Activated naive CD4-positive, alpha-beta T cell treated with anti-CD3 and anti-CD28 coated beads for 36 hours (primary cell): ENCODE results near the gene OR5L1. TPM values are rescaled to one million over a fixed set of nuclear protein-coding genes. Genes with fewer than 3 reads are reported as not detected.

Experiments used
- CTCF ChIA-PET: fragments of 350-600 bp; sonication (Branson Sonifier 250); formaldehyde crosslinking; loops from one replicate; lab custom pipeline; 2021; ENCODE audit warnings: antibody characterized with exemption; lab: Charles Lee
- DNase-seq: peaks from one replicate; pipeline ENCODE4 v3.0.0-alpha.2; 2020
- H3K27ac Mint-ChIP-seq: one replicate; pipeline ENCODE4 v1.8.0; 2021; ENCODE audit warnings: mild to moderate bottlenecking, mixed read lengths
- H3K27me3 Mint-ChIP-seq: one replicate; pipeline ENCODE4 v1.8.0; 2021; ENCODE audit warnings: low read depth, mixed read lengths
- H3K36me3 Mint-ChIP-seq: one replicate; pipeline ENCODE4 v1.8.0; 2021; ENCODE audit warnings: low read depth, mixed read lengths
- H3K4me1 Mint-ChIP-seq: one replicate; pipeline ENCODE4 v1.8.0; 2021; ENCODE audit warnings: low read depth, mixed read lengths
- H3K4me3 Mint-ChIP-seq: one replicate; pipeline ENCODE4 v1.8.0; 2021; ENCODE audit warnings: mild to moderate bottlenecking, moderate library complexity, mixed read lengths
- H3K9me3 Mint-ChIP-seq: one replicate; pipeline ENCODE4 v1.8.0; 2021; ENCODE audit warnings: mixed read lengths
- intact Hi-C: fragments of 100-400 bp; cut with micrococcal nuclease; formaldehyde crosslinking; loops from one replicate; pipeline ENCODE4 v1.15.1; 2023
- total RNA-seq, 2 experiments: library from RNA; stranded (reverse); gene quantifications; one replicate each; pipeline ENCODE4 v1.2.3, GENCODE V29; 2021

Gene OR5L1
- not detected for total RNA-seq

DNA sequence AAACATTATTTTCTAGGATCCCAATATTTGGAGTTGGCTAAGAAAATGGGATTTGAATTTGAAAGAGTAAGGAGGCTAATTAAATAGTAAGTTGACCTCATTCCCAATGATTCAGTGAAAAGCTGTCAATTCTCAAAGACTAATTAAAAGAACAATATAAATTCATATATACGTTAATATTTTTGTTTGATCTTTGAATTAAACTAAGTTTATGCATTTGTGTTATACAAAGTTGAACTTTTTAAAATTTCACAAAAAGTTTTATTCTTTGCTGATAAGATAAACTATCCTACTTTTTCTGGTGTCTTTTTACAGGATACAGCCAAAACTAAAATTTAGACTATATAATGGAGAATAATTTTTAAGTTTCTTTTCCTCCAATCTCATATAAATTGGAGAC, at the start of gene OR5L1:
Gene OR5L1 (plus strand): TSS at position 301 of the 400 bp plus-strand sequence. CDS start 100 bp downstream, outside the sequence.
- no peak for DNase-seq

DNA sequence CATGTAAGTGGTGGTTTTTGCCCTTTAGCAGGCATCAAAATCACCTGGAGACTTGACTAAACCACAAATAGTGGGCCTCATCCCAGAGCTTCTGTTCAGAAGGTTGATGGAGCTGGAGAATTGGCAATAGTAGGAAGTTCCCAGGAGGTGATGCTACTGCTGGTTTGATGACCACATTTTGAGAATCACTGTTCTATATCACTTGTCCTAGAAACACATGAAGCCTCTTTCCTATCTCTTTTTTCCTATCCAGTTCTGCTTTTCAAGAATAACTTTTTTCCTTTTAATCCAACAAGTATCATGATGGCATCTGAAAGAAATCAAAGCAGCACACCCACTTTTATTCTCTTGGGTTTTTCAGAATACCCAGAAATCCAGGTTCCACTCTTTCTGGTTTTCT, 38.0 kb upstream of the OR5L1 start, which contains the start of gene OR5D13:
Gene OR5D13 (plus strand): TSS at position 301 of the 400 bp plus-strand sequence. CDS start 0 bp downstream, at position 301.
- H3K4me1 Mint-ChIP-seq: no peaks in the 10 kb centered on the region
- peaks cover 14% of the 10 kb centered on the region for H3K9me3 Mint-ChIP-seq
- CTCF ChIA-PET: no interaction called here
- no peak within 1 kb of the TSS for H3K4me3 Mint-ChIP-seq
- intact Hi-C loops: no loop called here
- H3K27ac Mint-ChIP-seq: no peak within 1 kb of the TSS
- no peaks in the 10 kb centered on the region for H3K36me3 Mint-ChIP-seq
- no peaks in the 10 kb centered on the region for H3K27me3 Mint-ChIP-seq
- no peak for DNase-seq

More for the DNA sequence above, at the start of gene OR5L1:
- CTCF ChIA-PET: no interaction called here
- intact Hi-C loops: no loop called here
- Mint-ChIP-seq H3K9me3 (peaks cover 16% of the 10 kb centered on the region), H3K4me3 (no peak within 1 kb of the TSS), H3K36me3 (no peaks in the 10 kb centered on the region), H3K27ac (no peak within 1 kb of the TSS), H3K27me3 (no peaks in the 10 kb centered on the region), H3K4me1 (no peaks in the 10 kb centered on the region)

DNA sequence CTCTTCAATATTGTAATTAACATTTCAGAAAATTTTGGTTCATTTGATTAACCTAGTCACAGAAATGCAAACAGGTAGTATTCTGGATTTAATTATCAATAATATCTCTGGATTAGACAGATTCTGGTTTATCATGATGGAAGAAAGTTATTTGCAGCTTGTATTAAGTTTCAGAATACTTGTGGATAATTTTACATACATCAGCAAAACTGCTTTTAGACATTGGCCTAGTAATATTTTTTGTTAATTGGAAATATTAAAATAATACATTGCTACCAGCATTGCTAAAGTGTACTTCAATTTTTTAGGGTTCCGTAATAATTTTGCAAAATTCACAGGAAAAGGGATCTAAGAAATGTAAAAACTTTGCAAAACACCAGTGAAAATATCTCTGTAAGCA, 19.6 kb upstream of the OR5L1 start:
- H3K36me3 Mint-ChIP-seq: no peaks in the 10 kb centered on the region
- no peak overlapping the region for H3K27ac Mint-ChIP-seq
- H3K4me1 Mint-ChIP-seq: no peaks in the 10 kb centered on the region
- no peak for DNase-seq
- H3K4me3 Mint-ChIP-seq: no peak overlapping the region
- intact Hi-C loops: no loop called here
- peaks cover 10% of the 10 kb centered on the region for H3K9me3 Mint-ChIP-seq
- CTCF ChIA-PET: no interaction called here
- no peaks in the 10 kb centered on the region for H3K27me3 Mint-ChIP-seq

DNA sequence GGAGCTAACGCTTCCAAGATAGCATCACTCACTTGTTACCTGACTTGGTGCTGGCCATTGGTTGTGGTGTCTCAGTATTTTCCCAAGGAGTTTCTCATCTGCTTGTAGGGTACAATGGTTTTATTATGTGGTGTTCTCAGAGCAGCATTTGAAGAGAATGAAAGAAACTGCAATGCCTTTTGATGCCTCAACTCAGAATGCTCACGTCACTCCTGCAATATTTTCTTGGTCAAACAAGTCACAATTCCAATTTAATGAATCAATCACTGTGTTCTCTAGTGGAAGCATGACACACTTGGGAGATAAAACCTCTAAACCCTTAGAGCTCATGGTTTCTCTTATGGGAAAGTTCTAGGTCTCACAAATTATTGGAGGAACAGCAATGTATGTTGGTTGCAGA, 17.8 kb upstream of the OR5L1 start:
- Mint-ChIP-seq H3K27ac (no peak overlapping the region), H3K36me3 (no peaks in the 10 kb centered on the region), H3K9me3 (peaks cover 10% of the 10 kb centered on the region), H3K27me3 (no peaks in the 10 kb centered on the region), H3K4me3 (no peak overlapping the region), H3K4me1 (no peaks in the 10 kb centered on the region)
- intact Hi-C loops: no loop called here
- DNase-seq: no peak
- CTCF ChIA-PET: no interaction called here

DNA sequence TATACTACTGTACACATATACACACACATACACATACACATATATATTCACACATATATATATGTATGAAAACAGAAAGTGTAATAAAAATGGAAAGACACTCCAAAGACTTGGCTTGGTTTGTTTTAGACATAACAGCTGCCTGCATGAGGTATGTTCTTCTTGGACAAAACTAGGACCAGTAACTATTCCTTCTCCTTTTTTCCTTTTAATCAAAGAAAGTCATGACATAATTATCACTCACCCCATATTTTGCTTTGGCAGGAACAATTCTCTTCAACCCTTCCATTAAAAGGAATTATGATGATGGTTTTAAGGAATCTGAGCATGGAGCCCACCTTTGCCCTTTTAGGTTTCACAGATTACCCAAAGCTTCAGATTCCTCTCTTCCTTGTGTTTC, 15.9 kb upstream of the OR5L1 start, which contains the start of gene OR5D14:
Gene OR5D14 (plus strand): TSS at position 301 of the 400 bp plus-strand sequence. CDS start 0 bp downstream, at position 301.
- intact Hi-C loops: no loop called here
- Mint-ChIP-seq H3K36me3 (no peaks in the 10 kb centered on the region), H3K4me3 (no peak within 1 kb of the TSS), H3K4me1 (no peaks in the 10 kb centered on the region), H3K27me3 (no peaks in the 10 kb centered on the region), H3K27ac (no peak within 1 kb of the TSS), H3K9me3 (peaks cover 11% of the 10 kb centered on the region)
- no peak for DNase-seq
- CTCF ChIA-PET: no interaction called here

DNA sequence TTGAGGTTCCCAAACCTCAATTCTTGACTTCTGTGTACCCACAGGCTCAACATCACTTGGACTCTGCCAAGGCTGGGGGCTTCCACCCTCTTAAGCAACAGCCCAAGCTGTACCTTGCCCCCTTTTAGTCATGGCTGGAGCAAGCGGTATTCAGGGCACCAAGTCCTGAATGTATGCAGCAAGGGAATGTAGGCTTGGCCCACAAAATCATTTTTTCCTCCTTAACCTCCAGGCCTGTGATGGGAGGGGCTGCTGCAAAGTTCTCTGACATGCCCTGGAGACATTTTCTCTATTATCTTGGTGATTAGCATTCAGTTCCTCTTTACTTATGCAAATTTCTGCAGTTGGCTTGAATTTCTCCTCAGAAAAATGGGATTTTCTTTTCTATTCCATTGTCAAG, 4.9 kb upstream of the OR5L1 start:
- Mint-ChIP-seq H3K9me3 (peaks cover 26% of the 10 kb centered on the region), H3K4me1 (no peaks in the 10 kb centered on the region), H3K27ac (no peak overlapping the region), H3K36me3 (no peaks in the 10 kb centered on the region), H3K4me3 (no peak overlapping the region), H3K27me3 (no peaks in the 10 kb centered on the region)
- intact Hi-C loops: no loop called here
- CTCF ChIA-PET: no interaction called here
- DNase-seq: no peak

DNA sequence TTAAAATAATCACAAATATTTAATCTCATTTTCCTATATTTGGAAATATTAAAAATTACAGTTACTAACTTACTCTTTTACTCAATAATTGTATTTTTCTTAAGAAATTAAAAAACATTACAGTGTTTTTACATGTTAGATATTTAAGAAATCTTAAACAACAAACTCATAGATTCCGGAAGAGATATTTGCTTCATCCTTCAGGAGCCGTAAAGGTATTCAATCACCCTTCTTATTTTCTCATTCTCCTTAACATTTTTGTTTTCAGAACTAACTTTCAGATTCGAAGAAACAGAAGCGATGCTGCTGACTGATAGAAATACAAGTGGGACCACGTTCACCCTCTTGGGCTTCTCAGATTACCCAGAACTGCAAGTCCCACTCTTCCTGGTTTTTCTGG, 8.2 kb downstream of the OR5L1 start, which contains the start of gene OR5D18:
Gene OR5D18 (plus strand): TSS at position 301 of the 400 bp plus-strand sequence. CDS start 0 bp downstream, at position 301.
- Mint-ChIP-seq H3K4me3 (no peak within 1 kb of the TSS), H3K4me1 (no peaks in the 10 kb centered on the region), H3K36me3 (no peaks in the 10 kb centered on the region), H3K27ac (no peak within 1 kb of the TSS), H3K9me3 (peaks cover 12% of the 10 kb centered on the region), H3K27me3 (no peaks in the 10 kb centered on the region)
- no peak for DNase-seq
- intact Hi-C loops: no loop called here
- CTCF ChIA-PET: no interaction called here

DNA sequence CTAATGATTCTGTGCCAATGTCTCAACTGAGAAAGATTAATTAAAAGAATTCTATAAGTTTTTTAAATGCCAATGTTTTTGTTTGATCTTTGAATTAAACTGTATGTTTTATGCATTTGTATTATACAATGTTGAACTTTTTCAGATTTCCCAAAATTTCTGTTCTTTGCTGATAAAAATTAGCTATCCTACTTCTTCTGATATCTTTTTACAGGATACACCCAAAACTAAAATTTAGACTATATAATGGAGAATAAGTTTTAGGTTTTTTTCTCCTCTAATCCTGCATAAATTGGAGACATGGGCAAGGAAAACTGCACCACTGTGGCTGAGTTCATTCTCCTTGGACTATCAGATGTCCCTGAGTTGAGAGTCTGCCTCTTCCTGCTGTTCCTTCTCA, 15.8 kb downstream of the OR5L1 start, which contains the start of gene OR5L2:
Gene OR5L2 (plus strand): TSS at position 301 of the 400 bp plus-strand sequence. CDS start 0 bp downstream, at position 301.
- Mint-ChIP-seq H3K27ac (no peak within 1 kb of the TSS), H3K9me3 (peaks cover 8% of the 10 kb centered on the region), H3K36me3 (no peaks in the 10 kb centered on the region), H3K4me3 (no peak within 1 kb of the TSS), H3K27me3 (no peaks in the 10 kb centered on the region), H3K4me1 (no peaks in the 10 kb centered on the region)
- intact Hi-C loops: no loop called here
- CTCF ChIA-PET: no interaction called here
- DNase-seq: no peak

DNA sequence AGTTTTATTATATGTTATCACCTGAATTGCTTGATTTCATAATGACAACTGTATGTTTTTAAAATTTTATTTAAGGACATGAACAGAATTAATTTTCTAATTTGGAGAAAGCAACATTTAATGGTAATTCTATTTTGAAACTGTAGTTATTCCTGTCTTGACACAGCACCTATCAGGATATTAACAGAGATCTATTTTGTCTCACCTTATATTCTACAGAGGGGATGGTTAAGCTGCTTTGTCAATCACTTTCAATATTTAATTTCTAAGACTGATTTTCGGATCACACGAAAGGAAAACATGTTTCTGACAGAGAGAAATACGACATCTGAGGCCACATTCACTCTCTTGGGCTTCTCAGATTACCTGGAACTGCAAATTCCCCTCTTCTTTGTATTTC, 27.3 kb downstream of the OR5L1 start, which contains the start of gene OR5D16:
Gene OR5D16 (plus strand): TSS at position 301 of the 400 bp plus-strand sequence. CDS start 0 bp downstream, at position 301.
- Mint-ChIP-seq H3K4me3 (no peak within 1 kb of the TSS), H3K27ac (no peak within 1 kb of the TSS), H3K27me3 (no peaks in the 10 kb centered on the region), H3K4me1 (no peaks in the 10 kb centered on the region), H3K9me3 (peaks cover 14% of the 10 kb centered on the region), H3K36me3 (no peaks in the 10 kb centered on the region)
- intact Hi-C loops: no loop called here
- no peak for DNase-seq
- CTCF ChIA-PET: no interaction called here

DNA sequence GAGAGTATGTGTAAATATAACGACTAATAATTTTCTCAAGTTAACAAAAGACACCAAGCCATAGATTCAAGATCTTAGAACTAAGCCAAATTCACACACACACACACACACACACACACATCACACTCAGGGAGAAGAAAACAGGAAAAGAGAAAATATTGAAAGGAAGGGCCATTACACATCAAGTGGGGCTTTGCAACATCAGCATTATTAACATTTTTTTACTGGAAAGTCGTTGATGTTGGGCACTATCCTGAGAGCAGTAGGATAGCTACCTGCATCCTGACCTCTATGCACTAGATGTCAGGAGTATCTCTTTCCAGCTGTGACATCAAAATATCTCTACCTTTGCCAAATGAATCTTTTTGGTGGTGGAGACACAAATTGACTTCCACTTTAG, 36.3 kb downstream of the OR5L1 start:
- CTCF ChIA-PET: no interaction called here
- Mint-ChIP-seq H3K27me3 (no peaks in the 10 kb centered on the region), H3K27ac (no peak overlapping the region), H3K4me3 (no peak overlapping the region), H3K36me3 (no peaks in the 10 kb centered on the region), H3K4me1 (no peaks in the 10 kb centered on the region), H3K9me3 (peaks cover 2% of the 10 kb centered on the region)
- intact Hi-C loops: no loop called here
- DNase-seq: no peak

DNA sequence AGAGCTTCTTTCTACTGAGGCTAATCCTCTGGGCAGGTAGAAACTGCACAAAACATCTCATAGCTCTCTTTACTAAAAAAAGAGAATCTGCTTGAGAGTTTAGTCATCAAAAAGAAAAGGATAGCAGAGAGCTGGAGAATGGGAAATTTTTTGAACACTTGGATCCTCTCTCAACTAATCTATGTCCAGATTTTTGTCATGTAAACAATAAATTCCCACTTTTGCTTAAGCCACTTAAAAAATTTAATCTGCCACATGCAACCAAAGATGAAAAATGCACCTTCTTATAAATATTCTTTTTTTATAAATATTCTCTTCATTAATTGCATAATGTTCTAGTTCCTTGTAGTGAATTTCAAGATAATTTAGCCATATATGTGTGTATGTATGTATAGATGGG, 37.9 kb downstream of the OR5L1 start:
- H3K9me3 Mint-ChIP-seq: peaks cover 4% of the 10 kb centered on the region
- H3K27ac Mint-ChIP-seq: no peak overlapping the region
- CTCF ChIA-PET: no interaction called here
- H3K4me3 Mint-ChIP-seq: no peak overlapping the region
- H3K36me3 Mint-ChIP-seq: no peaks in the 10 kb centered on the region
- H3K4me1 Mint-ChIP-seq: no peaks in the 10 kb centered on the region
- intact Hi-C loops: no loop called here
- no peak for DNase-seq
- no peaks in the 10 kb centered on the region for H3K27me3 Mint-ChIP-seq

DNA sequence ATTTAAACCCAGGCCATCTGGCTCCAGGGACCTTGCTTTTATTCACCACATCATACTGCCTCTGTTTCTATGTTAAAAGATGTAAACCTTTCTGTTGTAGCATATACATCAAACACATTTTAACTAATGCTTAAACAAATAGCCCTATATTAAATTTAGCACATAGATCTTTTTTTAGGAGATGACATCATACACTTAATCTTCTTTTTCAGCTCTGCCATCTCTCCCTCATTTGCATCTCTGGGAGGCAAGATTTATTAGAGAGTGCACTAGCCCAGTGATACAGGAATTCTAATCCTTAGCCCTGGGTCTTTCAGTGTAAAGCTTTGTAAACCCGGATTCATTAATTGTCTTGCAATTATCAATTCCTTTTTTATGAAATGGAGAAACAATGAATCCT, 41.0 kb downstream of the OR5L1 start:
- peaks cover 8% of the 10 kb centered on the region for H3K9me3 Mint-ChIP-seq
- no peaks in the 10 kb centered on the region for H3K4me1 Mint-ChIP-seq
- CTCF ChIA-PET: no interaction called here
- H3K27me3 Mint-ChIP-seq: no peaks in the 10 kb centered on the region
- intact Hi-C loops: no loop called here
- H3K27ac Mint-ChIP-seq: no peak overlapping the region
- no peak for DNase-seq
- H3K36me3 Mint-ChIP-seq: no peaks in the 10 kb centered on the region
- H3K4me3 Mint-ChIP-seq: no peak overlapping the region

DNA sequence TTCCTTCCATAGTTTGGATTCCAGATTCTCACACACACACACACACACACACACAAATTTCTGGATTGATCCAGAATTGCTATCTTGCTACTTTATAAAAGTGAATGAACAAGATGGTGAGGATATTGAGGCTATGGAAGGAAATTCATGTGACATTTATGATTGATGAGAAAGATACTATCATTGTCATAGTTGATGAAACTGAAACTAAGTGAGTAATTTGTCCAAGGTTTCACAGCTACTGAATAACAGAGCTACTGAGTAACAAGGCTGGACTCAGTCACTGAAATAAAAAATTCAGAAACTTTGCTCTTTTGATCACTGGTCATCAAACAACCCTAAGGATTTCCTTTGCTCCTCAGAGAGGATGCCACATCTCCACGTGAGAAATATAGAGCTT, 43.5 kb downstream of the OR5L1 start:
- no peak for DNase-seq
- peaks cover 9% of the 10 kb centered on the region for H3K9me3 Mint-ChIP-seq
- intact Hi-C loops: no loop called here
- no peaks in the 10 kb centered on the region for H3K36me3 Mint-ChIP-seq
- no peak overlapping the region for H3K27ac Mint-ChIP-seq
- H3K4me3 Mint-ChIP-seq: no peak overlapping the region
- no peaks in the 10 kb centered on the region for H3K27me3 Mint-ChIP-seq
- no peaks in the 10 kb centered on the region for H3K4me1 Mint-ChIP-seq
- CTCF ChIA-PET: no interaction called here
